NB4 (cell line): ENCODE measurements around the gene RRAS2.

Experiments used
- DNase-seq: peaks from one replicate; pipeline ENCODE4 v3.0.0; 2010; ENCODE audit warnings: low read depth
- H3K4me3 ChIP-seq: one replicate; pipeline ENCODE4 v1.5.1; 2011; ENCODE audit warnings: mild to moderate bottlenecking, low read depth, low read length, moderate library complexity
- CTCF ChIP-seq: IDR thresholded peaks from one replicate; pipeline ENCODE4 v1.5.1; 2012; ENCODE audit warnings: low read depth, low read length
- MAX ChIP-seq: IDR thresholded peaks from 2 replicates; pipeline ENCODE4 v1.6.1; 2011; ENCODE audit warnings: low read depth, low read length
- MYC ChIP-seq: IDR thresholded peaks from 2 replicates; pipeline ENCODE4 v1.6.1; 2011; ENCODE audit warnings: low read depth, low read length
- POLR2A ChIP-seq: IDR thresholded peaks from 2 replicates; pipeline ENCODE4 v1.6.1; 2011; ENCODE audit warnings: mild to moderate bottlenecking; ENCODE audit not compliant: insufficient read length; ENCODE audit errors: extremely low read depth

The RRAS2 gene

GRCh38 chr11:14262271-14262846, 96.6 kb downstream of the RRAS2 start:
- no peak for DNase-seq
- H3K4me3 ChIP-seq, result no peak overlapping the region
- TF ChIP-seq POLR2A (no peak), CTCF (no peak), MAX (no peak), MYC (no peak)

GRCh38 chr11:14261066-14261465, 97.9 kb downstream of the RRAS2 start:
- no peak overlapping the region for H3K4me3 ChIP-seq
- TF ChIP-seq MAX (no peak), POLR2A (no peak), CTCF (no peak), MYC (no peak)
- no peak for DNase-seq

DNA sequence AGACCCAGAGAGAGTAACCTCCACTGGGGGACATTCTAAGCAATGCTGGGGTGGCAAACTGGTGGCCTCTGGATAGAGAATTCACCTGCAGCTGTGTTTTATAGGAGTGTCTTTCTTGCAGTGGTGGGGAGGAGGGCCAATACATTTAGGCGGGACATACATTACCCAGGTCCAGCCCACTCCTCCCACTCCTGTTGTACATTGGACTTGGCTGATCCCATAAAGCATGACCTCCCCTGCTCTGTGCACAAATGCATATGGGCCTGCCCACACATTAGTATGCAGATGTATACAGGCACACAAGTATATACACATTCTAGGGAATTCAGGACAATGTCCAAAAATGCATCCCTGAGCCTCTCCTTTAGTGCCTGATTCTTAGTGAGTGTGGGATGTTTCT, 99.1 kb downstream of the RRAS2 start:
- no peak for DNase-seq

DNA sequence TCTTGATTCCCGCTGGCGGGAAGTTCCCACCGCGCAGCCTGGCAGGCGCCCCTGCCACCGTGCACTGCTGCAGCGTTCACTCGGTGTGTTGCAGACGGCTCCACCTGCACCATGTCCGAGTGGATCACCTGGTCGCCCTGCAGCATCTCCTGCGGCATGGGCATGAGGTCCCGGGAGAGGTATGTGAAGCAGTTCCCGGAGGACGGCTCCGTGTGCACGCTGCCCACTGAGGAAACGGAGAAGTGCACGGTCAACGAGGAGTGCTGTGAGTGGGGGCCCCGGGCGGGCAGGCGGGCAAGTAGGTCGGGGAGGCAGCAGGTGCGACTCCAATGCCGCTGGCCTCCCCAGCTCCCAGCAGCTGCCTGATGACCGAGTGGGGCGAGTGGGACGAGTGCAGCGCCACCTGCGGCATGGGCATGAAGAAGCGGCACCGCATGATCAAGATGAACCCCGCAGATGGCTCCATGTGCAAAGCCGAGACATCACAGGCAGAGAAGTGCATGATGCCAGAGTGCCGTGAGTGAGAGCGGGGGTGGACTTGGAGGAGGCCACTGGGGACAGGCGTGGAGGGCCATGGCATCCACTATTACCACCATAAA, 99.7 kb downstream of the RRAS2 start:
- no peak overlapping the region for H3K4me3 ChIP-seq
- no peak for DNase-seq
- TF ChIP-seq MYC, result no peak
- TF ChIP-seq POLR2A, result no peak
- TF ChIP-seq MAX, result no peak
- no peak for TF ChIP-seq CTCF

More for the DNA sequence above, 99.1 kb downstream of the RRAS2 start:
- TF ChIP-seq MAX, result no peak
- TF ChIP-seq MYC, result no peak
- no peak for TF ChIP-seq CTCF
- no peak for TF ChIP-seq POLR2A
- H3K4me3 ChIP-seq, result no peak overlapping the region

- DNase-seq, result peak; percentile 19
- TF ChIP-seq CTCF, result no peak
- TF ChIP-seq POLR2A, result no peak
- H3K4me3 ChIP-seq, result no peak overlapping the region
These were observed 100.6 kb downstream of the RRAS2 start for GRCh38 chr11:14258221-14258935.
